ENCODE results near the gene ADGRD2.
A peak's percentile ranks its signal among the peaks of the same experiment; 100 is the strongest.
"Not testable (repeated sequence)": the region's sequence is repeated elsewhere in the genome, so short reads cannot be mapped to it uniquely, and the experiment has no call there.

ADGRD2 gene, protein sequence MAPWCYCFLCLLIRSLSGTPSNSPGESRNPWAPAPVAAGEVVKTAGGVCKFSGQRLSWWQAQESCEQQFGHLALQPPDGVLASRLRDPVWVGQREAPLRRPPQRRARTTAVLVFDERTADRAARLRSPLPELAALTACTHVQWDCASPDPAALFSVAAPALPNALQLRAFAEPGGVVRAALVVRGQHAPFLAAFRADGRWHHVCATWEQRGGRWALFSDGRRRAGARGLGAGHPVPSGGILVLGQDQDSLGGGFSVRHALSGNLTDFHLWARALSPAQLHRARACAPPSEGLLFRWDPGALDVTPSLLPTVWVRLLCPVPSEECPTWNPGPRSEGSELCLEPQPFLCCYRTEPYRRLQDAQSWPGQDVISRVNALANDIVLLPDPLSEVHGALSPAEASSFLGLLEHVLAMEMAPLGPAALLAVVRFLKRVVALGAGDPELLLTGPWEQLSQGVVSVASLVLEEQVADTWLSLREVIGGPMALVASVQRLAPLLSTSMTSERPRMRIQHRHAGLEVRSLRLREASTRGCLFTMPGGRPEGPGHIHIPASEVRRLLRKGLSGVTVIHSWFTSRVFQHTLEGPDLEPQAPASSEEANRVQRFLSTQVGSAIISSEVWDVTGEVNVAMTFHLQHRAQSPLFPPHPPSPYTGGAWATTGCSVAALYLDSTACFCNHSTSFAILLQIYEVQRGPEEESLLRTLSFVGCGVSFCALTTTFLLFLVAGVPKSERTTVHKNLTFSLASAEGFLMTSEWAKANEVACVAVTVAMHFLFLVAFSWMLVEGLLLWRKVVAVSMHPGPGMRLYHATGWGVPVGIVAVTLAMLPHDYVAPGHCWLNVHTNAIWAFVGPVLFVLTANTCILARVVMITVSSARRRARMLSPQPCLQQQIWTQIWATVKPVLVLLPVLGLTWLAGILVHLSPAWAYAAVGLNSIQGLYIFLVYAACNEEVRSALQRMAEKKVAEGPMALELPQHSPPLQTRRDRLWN

DNA sequence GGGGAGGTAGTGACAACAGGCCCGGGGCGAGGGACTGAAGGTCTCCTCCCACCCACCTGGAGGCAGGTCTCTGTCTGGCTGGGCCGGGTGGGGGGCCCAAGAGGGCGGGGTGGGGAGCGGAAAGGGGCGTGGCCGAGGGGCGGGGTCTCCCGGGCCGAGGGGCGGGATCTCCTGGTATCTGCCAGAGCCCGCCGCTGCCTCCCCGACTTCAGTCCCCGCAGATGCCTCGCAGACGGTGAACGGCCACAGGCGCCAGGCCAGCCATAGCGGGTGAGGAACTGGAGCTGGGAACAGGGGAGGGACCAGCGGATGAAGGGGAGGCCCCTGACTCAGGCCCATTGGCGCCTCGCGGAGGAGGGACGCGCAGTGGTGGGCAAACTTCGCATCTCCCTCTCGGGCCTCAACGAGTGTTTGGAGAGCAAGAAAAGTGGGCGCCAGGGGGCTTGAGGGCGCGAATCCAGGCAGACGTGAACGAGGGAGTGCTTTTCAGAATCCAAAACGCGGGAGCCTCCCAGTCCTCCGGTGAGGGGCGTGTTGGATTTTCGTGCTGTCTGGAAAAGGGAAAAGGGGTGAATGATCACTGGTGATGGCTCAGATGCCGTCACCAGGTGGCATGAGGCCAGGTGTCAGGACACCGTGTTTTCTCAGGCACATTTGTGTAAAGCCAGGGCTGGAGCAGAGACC lies at the start of gene ADGRD2:
Gene ADGRD2, plus strand, starts transcription at position 211 of the 684 bp plus-strand sequence. CDS start 1,216 bp downstream, outside the sequence.
- peak; percentile 55 for DNase-seq

DNA sequence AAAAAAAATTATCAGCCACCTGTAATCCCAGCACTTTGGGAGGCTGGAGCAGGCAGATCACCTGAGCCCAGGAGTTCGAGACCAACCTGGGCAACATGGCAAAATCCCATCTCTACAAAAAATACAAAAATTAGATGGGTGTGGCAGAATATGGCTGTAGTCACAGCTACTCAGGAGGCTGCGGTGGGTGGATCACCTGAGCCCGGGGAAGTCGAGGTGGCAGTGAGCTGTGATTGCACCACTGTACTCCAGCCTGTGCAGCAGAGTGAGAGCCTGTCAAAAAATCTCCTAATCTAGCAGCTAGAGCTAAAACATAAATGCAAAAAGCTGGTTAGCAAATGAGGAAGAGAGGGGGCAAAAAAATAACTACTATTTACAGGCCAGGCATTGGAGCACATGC lies 47.0 kb upstream of the ADGRD2 start:
- no peak for DNase-seq

DNA sequence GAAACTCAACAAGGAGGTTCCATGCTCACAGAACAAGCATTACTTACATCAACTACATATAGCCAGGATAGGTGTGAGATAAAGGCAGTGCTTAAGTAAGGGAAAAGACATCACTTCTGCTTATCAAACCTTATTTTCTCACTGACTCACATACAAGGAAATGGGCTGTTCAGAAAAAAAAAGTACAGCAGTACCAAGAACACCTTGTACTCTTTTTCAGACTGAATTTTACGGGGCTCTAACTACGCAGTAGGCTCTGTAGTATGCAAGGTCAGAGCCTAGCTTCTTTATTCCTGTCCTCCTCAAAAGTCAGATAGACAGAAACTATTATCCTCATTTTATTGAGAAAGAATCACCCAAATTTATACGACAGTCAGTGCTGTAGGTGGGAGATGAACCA lies 40.8 kb upstream of the ADGRD2 start:
- DNase-seq: no peak

DNA sequence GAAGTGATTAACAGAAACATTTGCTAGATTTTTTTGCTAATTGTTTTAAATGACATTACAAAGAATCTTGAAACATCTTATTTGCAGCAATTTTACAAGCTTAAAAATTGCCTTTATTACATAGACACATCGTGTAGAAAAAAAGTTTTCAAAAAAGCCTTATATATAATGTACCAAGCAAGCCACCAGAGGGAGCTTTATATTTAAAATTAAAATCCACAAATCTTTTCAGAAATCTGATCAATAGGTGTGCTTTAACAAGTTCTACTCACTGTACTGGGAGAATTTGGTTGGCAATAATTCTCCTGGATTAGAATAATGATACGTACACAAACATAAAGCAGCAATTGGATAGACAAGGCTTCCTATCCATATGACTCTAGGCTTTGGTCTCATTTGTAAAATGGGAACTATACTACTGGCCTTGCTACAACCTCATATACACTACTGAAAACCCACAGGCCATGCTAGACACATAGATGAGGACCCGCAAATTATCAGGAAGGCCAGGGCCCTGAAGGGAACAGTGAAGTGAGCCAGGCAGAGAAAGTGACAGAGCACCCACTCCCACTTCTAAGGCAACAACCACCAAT lies 39.8 kb upstream of the ADGRD2 start:
- DNase-seq: no peak

DNA sequence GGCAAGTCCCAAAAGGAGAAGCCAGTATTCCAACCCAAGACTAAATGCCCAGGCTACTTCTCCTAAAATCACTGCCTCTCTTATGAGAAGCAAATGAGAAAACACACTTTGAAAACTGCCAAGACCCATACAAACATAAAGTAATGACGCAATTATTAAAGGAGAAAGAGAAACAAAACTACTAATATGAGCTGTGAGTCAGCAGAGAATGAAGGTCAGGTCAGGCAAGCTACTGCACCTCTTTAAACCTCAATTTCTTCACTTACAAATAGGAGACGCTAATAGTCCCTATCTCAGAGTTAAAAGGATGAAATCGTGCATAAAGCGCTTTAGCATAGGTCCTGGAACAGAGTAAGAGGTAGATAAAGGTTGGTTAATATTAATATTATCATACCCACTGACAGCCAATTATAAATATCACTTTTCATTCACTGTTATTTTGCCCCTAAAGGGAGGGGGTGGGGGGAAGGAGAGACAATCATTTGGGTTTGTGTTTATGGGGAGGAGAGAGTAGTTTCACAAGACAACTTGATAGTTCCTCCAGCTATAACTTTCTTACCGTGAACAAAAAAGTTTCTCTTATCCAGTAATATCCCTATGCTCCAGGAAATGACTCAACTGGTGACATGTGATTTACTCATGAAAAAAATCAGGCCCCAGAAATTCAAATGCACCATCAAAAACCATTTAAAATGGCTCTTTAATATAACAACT lies 38.6 kb upstream of the ADGRD2 start:
- no peak for DNase-seq

DNA sequence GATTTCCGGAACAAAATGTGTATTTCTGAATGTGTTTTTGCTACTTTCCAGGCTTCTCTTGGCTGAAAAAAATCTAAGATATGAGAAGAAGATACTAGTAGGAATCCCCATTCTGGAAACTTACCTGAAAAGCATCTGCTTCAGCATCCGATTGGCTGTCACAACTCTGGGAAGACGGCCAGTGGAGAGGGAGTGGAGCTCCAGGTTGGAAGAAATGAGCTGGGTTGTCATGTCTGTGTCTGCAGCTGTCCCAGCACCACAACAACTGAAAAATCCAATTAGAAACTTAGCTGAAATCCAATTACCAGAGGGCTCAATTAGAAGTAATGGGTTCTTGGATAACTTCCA lies 38.0 kb upstream of the ADGRD2 start:
- no peak for DNase-seq

DNA sequence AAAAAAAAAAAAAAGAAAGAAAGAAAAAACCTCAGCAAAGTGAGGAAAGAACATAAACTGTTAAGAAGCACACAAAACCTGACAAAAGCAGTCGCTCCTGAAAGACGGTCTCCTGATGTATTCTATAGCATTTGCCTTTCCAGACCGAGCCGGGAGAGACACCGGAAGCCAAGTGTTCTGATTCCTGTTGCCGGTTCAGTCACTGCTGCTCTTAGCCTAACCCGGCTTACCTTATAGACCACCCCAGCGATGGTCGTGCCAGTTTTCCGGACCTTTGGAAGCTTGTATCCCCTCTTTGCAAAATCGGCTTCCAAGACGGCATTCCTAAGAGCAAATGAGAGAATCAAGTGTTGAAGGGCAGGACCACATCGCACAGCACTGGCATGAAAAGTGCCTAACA lies 35.6 kb upstream of the ADGRD2 start:
- no peak for DNase-seq

DNA sequence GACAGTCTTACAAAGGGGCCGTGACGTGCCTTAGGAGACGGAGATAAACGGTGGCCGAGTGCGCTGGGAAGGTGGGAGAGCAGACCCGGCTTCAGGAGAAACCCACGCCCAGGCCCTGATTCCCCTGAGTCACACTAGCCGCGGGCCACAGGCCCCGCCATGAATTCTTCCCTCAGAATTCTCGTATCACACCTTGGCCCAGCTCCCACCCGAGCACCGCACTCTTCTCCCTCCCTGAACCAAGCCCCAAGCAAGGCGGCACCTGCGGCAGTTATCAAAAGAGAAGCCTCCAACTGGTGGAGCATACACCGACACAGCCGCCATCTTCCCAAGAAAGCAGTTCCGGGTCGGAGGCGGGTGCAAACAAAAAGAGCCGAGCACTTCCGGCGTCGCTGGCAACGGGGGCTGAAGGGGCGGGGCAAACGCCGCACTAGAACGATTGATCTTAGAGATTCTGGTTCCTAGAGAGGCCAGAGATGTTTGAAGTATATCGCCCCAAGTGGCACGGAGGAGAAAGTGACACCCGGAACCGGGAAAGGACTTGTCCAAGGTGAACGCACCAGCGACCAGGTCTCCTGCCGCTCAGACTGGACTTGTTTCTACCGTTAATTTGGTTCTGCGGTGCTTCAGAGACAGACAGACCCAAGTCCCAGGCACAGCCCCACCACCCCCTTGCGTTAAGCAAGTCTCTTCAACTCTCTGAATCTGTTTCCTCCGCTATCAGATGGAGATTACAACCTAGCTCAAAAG lies 35.0 kb upstream of the ADGRD2 start, which contains the start of gene PSMB7:
Gene PSMB7, minus strand, starts transcription at position 341 of the 750 bp plus-strand sequence. Its CDS starts 17 bp downstream, at position 324.
- DNase-seq: peak; percentile 96

DNA sequence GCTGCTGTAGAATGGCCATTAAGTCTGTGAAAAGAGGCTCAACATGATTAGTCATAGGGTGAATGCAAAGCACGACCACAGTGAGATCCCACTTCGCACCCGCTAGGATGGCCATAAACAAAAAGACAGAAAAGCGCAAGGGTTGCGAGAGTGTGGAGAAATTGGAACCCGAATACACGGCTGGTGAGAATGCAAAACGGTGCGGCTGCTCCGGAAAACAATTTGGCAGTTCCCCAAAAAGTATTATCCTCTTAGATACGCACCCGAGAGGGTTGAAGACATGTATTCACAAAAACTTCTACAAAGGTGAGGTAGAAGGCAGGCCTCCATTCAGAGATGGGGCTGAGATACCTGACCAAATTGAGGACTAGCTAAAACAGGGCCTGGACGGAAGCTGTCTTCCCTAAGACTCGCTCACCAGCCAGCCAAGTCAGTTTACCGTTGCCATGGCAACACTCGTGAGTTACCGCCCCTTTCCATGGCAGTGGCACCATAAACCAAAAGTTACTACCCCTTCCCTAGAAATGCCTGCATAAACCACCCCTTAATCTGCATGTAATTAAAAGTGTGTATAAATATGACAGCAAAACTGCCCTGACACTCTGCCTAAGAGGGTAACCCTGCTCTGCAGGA lies 34.3 kb upstream of the ADGRD2 start:
- DNase-seq: no peak

DNA sequence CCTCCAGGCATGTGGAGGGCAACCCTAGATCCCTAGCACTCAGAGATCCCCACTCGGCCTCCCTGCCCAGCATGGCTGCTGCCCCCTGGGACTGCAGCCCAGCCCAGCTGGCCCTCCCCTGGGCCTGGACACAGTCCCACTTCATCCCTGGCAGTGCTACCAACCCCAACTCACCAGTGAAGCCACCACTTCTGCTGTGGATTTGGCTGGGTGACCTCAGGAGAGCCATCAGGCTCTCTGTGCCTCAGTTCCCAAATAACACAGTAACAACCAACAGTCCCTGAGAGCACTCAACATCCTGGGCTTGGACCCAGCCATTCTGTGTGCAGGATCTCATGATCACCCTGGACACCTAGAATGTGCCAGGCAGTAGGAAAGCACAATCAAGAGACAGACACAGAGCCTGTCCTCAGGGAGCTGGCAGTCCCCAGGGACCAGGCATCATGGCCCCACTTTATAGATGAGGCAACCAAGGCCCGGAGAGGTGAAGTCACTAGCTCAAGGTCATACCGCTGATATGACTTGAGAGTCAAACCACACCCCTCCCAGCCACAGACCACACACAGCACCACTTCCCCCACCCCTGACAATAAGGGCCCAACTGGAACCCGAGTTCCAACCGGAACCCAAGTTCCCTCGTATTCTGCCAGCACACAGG lies 30.3 kb upstream of the ADGRD2 start:
- DNase-seq: no peak

DNA sequence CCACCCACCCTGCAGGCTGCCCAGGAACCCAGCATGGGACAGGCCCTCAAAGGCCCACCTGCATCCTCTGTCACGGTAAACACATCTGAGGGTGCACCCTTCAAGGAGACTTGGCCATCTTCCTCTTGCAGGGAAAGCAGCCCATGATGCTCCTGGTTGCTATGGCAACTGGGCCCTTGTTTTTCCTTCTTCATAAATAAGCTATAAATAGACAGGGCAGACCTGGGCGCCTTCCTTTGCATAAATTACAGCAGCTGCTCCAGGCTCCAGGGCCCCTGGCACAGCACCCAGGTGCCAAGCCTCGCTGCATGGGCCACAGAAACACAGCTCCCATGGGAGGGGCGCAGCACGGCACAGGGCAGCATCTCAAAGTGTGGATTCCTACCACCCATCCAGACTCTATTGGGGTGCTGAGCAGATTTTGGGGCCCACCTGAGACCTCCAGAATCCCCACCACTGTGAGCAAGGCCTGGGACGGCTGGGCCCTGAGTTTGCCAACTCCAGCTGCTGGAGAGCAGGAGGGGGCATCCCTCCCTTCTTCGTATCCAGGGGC lies 29.2 kb upstream of the ADGRD2 start:
- no peak for DNase-seq

DNA sequence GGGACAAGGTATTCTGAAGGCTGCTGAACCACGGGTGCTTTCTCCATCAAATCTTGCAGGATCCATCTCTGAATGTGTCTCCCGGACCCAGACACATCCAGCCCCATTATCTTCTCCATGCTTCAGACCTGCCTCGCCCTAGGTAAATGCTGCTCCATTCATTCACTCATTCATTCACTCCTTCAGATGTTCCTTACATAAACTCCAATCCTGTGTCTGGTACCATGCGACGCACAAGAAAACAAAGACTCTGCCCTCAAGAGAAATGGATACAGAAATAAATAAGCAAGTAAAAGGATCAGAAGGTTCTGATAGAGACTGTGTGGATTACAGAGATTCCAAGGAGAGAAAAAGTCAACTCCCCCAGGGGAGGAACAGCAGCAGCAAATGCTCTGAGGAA lies 27.1 kb upstream of the ADGRD2 start:
- DNase-seq: no peak

DNA sequence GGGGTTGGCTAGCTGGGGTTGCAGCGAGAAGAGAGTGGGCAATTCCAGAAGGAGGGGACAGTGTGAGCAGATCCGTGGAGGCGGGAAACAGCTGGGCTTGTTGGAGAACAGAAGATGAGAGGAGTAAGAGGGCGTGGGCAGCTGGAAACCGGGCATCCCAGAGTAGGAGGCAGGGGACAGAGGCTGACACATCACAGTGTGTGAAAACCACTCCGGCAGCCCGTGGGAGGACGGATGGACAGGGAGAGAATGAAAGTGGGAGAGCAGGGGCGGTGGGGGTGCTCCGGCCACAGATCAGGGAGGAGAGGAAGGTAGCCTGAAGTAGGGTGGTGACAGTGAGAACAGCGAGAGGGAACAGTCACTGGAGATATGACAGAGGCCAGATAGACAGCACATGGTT lies 26.7 kb upstream of the ADGRD2 start:
- DNase-seq: no peak

DNA sequence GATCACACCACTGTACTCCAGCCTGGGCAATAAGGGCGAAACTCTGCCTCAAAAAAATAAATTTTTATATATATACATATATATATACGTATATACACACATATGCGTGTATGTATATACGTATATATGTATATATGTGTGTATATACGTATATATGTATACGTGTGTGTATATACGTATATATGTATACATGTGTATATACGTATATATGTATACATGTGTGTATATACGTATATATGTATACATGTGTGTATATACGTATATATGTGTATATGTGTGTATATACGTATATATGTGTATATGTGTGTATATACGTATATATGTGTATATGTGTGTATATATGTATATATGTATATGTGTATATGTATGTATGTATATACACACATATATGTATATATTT lies 24.5 kb upstream of the ADGRD2 start:
- DNase-seq: not testable (repeated sequence)

DNA sequence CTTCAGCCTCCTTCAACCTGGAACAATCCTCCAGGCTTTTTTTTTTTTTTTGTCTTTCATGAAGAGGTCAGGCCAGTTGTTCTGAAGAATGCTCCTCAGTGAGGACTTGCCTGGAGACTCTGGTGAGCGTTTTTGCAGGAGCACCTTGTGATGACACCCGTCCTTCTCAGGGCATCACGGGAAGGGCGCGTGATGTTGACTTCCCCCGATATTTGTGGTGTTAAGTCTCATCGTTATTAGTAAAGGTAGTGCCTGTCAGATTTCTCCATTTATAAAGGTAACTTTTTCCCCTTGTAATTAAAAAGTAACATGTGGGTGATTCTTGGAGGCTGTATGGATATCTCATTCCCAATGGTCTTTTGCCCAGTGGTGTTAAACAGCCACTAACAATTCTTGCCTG lies 23.9 kb upstream of the ADGRD2 start:
- DNase-seq: no peak

DNA sequence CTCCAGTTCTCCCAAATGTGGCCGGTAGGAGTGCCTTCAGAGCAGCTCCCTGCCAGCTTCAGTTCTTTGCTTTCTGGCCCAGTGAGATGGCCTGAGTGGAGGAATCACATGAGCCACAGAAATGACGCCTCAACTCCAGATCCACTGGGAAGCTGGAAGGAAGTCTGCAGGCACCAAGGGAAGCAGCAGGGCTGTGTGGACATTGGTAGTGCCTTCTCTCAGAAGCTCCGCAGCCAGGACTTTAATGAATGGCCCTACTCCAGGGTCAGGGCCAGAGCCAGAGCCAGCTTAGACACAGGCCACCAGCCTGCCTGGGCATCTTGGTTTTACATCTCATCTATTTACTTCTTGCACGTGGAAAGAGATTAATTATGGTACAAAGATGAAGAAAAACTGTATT lies 23.0 kb upstream of the ADGRD2 start:
- DNase-seq: no peak

DNA sequence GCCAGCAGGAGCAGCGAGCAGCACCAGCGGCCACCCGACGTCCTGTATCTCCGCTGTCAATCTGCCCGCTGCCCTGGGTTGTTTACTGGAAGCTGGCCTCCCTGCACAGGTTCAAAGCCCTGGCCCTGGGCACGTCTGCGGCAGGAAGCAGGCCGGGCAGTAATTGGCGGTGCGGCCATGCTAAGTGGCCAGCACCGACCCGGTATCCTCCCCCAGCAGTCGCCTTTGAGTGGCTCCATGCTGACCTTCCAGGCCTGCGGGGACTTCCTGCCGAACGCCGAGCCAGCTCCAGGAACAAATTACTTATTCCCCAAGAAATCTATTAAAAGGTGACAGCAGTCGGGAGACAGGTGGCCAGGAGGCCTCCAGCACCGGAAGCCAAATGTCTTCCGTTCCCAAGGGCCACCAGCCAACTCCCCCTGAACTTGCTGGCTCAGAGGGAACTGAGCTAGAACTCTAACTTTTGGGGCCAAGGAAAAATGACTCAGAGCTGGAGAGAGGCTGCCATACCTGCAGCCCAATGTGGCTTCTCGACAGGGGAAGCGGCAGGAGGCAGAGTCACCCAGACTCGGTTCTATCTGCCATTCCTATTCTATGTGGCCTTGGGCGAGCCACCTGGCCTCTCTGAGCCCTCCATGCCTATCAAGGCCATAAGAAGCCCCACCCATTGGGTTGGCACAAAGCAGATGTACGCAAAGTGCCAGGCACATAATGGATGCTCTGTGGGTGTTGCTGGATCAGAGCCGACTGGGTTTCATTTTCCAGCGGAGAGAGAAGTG lies 21.3 kb upstream of the ADGRD2 start:
- no peak for DNase-seq

DNA sequence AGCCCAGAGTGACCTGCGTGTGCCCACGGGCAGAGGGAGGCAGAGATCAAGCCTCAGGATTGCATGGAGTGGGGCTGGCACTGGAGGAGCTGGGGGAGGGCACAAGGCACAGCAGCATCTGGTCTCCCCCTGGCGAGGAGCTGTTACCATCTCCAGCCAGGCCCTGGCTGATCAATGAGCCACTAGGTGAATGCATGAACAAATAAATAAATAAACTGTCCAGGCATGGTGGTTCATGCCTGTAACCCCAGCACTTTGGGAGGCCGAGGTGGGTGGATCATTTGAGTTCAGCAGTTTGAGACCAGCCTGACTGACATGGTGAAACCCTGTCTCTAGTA lies 20.8 kb upstream of the ADGRD2 start:
- DNase-seq: no peak

DNA sequence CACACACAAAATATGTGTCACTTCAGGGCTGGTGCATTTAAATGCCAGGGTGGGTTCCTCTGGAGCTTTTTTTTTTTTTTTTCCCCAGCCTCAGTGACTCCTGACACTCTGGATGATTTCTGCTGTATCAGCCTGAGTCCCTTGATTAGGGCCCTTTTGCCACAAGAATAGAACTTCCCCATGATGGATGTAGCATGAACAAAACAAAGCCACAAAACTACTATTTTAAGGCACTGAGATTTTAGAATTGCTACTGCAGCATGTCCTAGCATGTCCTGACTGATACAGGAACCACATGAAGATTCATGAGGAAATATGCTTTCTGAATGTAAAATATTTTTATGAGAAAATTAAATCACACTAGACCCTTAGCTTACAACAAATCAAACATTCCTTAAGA lies 13.9 kb upstream of the ADGRD2 start:
- DNase-seq: no peak
